ENCODE results near the gene DPH5.
A peak's percentile ranks its signal among the peaks of the same experiment; 100 is the strongest.

The DPH5 gene

DNA sequence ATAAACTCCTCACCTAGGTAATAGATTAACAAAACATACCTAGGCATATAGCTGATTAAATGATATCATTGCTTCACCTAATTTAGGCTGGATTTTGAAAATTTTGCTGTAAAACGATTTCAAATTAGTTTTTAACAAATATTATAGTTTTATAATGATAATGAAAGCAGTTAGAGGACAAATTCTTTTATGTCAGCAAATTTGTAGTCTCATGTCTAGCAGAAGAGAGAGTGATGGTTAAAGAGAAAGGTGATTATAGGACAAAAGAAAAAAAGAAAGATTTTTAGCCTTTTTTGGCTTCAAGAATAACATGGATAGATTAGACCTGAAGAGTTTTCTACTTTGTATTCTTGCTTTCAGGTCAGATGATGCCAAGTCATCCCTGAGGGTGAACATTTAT, 3.6 kb upstream of the DPH5 start:
- DNase-seq = no peak

DNA sequence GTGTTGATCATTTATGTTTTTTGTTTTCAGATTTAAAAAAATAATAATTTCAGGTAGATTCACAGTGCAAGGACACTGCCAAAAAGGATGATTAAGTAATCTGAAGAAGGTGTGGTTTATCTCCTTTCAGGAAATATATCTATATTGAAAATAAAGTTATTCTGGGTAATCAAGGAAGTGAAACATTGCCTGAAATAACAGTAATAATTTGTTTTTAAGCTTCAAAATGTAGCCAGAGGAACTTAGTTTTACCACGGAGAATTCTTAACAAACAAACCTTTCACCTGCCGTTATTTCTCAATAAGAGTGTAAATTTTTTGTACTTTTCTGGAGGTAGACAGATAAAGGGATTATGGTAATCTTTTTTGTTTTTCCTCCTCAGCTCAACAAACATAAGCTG, 2.9 kb upstream of the DPH5 start:
- no peak for DNase-seq

DNA sequence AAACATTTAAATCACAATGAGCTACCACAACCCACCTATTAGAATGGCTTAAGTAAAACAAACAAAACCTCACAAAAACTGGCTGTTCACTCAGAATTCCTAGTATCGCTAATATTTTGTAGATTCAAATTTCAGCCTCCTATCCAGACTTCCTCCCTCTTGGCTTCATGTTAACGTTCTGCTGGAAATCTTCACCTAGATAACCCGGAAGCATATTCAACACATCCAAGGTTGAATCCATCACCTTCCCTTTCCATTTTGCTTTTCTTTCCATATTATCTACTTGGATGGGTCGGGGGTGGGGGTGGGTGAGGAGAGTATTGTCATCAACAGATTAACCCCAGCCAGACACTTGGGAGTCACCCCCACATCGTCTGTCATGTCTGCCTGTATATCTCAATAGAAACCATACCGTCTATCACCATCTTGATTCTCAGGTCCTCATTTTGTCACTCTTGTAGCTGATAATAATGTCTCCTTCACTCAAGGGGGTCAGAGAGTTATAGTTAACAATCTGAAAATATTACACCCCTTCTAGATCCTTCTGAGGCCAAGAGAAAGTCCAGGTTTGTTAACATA, 1.7 kb upstream of the DPH5 start:
- DNase-seq = no peak

DNA sequence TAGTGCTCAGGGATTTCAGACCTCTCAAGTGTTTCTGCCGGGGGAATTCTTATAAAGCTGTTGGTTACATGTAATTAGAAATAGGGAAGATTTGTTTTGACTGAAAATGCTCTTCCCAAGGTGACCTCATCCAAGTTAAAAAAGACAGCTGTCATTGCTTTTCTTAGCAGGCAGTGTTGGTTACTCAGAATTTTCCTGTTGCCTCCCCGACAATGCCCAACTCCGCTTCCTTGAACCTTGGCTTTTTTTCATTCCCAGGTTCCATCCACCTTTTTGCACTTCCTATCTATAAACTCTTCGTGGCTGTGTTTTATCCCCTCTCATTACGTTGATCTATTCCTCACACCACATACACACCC, 825 bp upstream of the DPH5 start:
- DNase-seq = no peak

DNA sequence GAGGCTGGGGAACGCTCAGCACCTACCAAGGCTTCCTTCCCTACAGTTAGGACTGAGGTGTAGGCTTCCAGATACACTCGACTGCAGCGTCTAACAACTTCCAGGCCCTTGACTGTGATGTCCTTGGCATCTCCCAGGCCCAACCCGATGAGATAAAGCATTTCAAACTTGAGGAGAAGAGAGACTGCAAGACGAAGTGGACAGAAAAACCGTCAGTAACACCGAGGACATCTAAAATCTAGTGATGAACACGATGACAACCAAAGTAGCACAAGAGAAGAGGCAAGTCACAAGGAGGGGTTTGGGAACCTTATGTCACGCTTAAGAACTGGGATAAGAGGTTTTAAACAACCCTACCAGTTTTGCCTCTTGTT, 314 bp downstream of the DPH5 start:
- no peak for DNase-seq

DNA sequence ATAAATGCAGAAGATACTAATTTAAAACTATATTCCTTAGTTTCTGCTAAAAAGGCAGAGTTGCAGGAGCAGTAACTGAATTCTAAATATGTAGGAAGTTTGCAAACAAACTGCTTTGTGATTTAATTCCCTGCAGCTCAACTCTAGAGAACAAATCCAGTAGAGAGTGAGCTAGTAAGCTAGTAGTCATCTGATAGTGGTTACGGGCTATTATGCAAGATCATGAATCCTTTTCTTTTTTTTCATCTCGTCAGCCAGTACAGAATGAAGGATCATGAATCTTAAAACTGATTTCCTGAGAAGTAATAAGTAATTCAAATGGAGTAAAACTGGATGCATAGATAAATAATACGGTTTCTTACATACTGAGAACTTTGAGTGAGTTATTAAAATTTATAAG, 3.3 kb downstream of the DPH5 start:
- DNase-seq = no peak

DNA sequence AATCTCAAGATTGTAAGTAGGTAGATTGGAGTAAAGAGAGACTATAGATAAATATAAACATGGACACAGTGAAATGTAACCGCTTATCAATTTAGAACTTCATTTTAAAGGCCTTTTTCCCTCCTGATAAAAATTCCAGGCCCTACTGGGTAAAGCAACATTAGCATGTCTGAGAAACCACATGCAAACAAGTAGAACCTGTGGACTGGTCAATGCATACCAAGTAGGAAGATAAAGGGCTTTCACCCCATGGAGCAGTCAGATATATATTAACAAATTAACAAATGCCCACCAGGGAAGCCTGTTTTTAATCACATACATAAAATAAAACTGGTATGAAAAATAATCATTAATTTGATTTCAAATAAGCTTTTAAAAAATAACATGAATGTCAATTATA, 8.1 kb downstream of the DPH5 start:
- no peak for DNase-seq

DNA sequence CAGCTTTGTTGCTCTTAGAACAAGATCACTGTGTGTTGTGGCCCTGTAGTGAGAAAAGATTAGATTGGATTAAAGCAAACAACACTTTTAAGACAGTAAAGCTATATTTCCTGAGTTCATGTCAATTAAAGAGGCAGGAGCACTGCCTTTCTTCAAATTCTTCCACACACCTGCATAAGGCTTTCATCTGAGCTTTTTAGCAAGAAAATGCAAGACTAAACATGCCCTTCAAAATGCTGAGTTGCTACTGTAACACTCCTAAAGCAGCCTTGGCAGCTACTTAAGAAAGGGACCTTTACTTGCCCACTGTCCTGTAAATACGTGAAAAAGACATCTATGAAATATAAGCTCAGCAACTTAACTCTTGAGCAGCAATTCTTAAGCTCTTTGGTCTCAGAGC, 11.8 kb downstream of the DPH5 start:
- DNase-seq = no peak

DNA sequence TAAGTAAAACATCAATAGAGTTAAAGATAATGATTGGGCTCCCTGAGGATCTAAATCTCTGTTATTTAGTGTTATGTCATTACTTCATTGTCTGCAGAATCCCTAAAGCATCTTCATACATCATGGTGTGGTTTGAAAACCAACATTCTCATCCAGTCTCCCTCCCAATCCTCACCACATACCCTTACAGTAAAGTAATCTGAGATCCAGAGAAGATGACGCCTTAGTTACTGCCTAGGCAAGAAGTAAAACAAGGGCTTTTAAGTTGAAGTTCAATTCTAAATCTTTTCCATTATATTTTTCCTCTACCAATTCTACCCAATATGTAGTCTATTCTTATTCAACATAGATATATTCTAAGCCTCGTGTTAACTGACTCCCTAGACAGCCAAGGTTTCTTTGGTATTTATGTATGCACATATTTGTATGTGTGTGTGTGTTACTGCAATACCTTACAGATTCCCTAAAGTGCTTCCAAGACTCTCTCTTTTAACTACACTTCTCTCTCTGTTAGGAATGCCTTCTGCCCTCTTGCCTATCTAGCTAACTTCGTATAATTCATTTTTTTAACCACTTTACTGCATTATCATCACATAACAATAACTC, 17.3 kb downstream of the DPH5 start:
- DNase-seq = no peak

DNA sequence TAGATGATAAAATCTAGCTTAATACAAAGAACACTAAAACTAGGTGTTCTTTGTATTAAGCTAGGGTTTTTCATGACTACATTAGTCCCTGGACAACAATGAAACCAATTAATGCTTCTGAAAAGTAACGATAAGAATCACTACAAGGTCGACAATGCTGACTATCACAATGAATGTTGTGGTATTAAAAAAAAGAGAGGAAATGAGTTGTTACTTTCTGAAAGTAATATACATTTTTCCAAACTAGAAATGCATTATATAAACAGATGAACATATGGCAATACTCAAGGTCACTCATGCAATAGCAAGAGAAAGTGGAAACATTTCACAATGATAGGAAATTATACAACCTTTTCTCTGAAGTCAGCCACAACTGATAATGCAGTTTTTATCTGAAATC, 19.0 kb downstream of the DPH5 start:
- DNase-seq = no peak

DNA sequence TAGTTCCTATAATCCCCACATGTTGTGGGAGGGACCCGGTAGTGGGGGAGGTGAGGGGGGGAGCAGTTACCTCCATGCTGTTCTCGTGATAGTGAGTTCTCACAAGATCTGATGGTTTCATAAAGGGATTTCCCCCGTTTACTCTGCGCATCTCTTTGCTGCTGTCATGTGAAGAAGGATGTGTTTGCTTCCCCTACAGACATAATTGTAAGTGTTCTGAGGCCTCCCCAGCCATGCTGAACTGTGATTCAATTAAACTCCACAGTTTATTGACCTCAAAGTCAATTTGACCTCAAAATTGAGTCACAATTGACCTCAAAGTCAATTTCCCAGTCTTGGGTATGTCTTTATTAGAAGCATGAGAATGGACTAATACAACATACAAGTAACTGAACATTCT, 19.7 kb downstream of the DPH5 start:
- no peak for DNase-seq

DNA sequence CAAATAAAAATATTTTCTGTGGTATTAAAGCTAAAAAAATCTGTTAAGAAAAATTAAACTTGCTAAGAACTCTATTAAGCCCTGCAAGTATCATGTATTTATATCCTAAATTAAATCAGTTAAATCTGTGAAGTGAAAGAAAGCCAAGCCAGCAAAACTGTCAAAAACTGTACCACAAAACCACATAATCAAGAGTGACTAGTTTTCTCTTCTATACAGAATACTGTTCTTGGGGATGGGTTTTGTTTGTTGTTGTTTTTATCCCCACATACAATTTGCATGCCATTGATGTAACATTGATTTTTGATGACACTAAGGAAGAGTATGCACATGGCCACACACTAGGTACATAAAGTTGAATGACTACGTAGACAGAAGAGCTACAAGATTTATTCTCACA, 20.4 kb downstream of the DPH5 start:
- DNase-seq = no peak

DNA sequence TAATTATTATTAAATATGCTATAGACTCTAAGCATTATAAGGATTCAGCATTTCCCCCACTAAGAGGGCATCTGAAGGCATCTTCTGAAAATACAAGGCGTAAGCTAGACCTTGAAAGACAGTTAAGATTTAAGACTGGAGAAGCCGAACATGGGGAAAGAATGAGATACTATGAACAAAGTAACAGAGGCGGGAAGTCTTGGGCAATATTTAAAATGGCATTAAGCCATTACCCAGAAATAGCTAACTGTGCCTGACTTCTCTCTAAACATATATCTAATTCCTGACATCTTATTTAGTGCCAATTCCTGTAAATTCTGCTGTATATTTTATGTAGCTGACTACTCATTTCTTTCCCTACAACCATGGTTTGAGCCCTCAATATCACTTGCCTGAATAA, 20.9 kb downstream of the DPH5 start:
- no peak for DNase-seq

DNA sequence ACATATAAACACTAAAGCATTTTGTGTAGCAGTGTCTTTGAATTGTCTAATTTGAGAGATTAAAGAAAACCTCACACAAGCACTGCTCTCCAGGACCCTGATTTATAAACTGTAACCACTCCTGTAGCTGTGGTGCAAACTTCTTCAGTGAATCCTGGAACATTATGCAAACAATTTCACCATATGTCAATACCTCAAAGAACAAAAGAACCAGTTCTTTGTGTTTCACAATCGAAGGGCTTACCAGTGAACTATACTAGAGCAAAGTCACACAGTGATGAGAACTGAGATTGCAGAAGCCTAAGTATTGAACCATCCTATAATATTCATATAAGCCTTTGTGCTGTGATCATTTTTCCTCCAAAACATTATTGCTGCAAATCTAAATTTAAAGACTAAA, 21.5 kb downstream of the DPH5 start:
- DNase-seq = no peak

DNA sequence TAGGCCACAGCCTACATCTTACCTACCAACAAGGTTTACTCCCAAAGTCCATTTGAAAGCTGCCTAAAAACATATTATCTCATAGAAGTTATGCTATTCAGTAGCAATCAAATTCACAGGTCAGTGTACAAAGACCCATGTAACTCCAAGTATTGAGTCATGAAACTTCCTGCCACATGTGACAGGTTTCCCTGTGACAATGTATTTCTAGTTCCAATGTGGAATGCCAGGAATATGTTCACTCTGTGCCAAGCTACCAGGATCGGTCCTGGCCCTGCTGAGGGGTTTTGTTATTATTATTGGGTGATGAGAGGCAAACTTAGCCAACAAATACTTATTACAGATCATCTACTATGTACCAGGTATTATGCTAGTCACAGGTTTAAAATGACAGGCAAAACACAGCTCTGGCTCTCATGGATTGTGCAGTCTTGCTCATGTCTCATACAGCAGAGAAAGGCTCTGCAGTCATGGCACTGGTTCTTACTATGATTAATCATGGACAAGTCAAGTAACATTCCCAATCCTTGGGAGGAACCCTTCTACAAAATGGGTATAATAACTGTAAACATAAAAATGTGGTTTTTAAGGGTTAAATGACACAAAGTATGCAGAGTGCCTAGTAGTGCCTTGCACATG, 22.5 kb downstream of the DPH5 start:
- DNase-seq = no peak

DNA sequence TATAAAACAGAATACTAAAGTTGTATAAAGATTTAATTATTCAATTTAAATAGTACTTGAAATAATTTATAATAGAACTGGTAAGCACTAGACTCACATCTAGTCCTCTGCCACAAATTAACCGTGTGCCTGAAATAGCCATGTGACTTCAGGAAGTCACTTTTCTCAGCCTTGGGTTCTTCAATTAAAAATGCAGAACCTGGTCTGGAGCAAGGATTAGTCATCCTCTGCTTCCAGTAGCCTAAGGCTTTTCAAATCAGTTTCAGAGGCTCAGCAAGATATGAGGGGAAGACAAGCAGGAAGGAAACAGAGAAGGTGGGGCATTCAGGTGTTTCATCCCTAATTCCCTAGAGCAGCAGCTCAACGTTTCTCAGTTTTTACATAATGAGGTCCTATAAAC, 23.0 kb downstream of the DPH5 start:
- DNase-seq = peak in 1 of 2 donors; percentile 80

DNA sequence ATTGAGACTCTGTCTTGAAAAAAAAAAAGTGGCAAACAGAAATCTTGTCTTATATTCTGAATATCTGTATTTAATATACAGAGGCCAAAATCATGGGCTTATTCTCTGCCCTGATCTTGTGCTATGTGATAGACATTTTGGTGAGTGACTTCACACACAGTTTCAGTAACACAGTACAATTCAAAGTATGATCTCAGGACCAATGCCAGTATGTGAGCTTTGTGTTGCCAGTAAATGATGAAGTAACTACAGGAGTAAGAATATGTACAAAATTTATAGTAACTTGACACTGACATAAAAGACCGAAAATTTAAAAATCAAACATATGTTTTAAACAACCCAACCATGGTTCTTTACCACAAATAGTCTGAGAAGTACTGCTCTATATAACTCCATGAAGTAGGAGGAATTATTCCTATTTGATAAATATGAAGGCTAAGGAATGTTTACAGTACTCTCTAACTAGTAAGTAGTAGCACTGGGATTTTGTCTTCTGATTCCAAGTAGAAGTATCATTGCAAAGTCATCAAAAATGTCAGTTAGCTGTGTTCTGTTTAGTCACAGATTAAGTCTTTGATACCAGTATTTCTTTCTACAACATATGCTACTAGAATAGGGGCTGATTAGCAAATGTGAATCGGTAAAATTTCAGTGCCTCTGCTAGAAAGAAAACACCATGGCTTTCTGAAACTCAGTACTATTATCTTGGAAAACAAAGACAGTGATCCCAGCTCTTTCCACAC, 25.3 kb downstream of the DPH5 start:
- DNase-seq = no peak

DNA sequence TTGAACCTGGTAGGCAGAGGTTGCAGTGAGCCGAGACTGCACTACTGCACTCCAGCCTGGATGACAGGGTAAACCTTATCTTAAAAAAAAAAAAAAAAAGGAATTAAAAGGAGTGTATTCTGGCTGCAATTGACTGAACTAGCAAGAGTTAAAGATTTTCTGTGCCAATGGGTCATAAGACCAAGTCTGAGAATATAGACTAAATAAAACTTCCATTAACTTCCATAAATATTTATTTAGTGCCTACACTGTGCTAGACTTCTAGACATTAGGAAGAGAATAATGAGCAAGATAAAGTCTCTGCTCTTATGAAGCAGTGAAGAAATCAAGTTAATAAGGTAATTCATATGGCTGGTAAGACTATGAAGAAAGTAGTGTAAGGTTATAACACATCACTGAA, 27.2 kb downstream of the DPH5 start:
- no peak for DNase-seq

DNA sequence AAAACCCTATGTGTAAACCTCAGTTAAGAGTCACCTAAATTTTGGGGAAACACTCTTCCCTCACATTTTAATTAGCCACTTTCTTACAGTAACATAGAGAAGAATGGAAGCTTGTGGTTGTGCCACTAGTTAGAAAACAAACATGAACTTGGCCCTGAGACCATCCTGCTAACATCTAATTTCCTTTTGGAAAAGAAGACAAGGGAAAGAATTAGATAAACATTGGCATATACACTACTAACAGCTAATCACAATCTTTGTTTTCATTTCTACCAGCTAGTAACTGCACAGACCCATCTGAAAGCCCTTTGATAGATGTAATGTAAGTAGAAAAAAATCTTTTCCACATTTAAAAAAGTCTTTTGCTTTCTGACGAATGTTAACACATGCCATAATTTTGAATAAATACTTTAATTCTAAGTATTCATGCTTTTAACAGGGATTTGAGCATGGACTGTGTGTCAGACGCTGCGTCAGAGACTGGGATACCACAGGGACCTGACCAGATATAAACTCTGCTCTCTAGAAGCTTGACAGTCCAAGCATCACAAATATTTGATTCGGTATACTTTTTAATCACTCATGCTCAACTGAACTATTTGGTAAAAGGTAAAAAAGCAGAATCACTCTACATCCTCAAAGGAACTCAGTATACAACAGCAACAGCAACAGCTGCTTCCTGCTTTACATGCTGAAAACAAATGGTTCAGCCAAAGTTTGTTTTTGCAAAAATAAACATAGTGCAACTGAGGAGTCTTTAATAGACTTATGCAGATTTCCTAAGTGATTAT, 30.2 kb downstream of the DPH5 start:
- peak in 1 of 2 donors; percentile 66 for DNase-seq

DNA sequence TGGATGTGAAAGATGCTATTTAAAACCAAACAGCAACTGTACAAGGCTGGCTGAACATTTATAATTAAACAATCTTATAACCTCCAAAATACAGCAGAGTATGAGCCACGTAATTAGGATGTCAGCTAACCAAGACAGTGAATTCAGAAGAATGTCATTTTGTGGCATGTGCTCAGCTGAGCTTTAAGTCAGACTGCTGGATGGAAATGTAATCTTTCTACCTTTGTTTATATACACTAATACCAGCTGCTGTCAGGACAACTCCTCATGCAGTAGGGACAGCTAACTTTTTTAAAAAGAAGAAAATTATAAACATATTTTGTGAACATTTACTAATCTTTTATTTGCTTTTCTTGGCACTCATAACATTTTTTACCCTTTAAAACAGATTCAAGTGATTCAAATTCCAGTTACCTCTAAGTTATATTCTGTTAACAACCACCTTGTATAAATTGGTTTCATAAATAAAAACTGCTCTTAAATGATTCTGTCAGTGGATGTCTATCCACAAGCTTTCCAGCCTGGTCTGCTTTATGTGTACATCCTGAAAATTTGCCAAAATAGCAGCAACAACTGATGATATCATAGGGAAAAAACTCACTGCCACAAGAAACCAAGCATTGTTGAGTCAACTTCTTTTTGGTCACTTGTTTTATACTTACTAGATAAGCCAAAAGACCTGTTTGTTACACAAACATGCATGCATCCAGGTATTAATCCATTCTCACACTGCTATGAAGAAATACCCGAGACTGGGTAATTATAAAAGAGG, 36.1 kb downstream of the DPH5 start:
- no peak for DNase-seq

DNA sequence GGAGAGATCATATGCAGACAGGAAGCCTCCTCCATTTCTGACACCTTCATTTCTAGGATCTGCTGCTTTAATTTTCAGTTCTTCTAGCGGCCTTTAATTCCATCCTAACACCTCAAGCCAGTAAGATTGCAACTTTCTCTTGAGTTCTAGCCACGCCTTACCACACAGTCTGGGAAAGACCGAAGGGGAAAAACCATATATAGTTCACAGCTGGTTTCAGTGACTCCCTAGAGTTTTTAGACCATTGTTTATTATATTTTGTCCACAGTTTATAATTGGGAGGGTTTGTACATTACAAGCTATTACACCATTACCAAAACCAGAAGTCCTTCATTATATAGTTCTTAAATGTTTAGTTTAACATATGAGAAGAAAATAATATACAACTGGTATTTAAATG, 37.5 kb downstream of the DPH5 start:
- no peak for DNase-seq

DNA sequence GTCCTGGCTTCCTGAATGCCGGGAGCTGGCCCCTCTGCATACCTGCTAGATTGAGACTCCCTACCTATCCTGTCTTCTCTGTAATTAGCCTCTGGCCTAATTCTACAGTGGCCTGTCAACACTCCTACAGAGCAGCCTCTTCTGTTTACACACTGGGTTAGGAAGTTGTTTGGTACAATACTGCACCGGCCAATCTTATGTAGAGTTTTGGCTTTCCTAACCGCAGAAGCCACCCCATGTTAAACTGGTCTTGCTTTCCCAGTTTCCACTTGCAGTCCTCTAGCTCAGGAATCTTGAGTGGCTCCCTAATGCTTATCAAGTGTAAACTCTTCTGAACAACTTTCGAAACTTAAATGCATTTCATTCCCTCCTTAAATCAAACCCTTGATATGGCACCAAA, 42.8 kb downstream of the DPH5 start:
- DNase-seq = no peak

DNA sequence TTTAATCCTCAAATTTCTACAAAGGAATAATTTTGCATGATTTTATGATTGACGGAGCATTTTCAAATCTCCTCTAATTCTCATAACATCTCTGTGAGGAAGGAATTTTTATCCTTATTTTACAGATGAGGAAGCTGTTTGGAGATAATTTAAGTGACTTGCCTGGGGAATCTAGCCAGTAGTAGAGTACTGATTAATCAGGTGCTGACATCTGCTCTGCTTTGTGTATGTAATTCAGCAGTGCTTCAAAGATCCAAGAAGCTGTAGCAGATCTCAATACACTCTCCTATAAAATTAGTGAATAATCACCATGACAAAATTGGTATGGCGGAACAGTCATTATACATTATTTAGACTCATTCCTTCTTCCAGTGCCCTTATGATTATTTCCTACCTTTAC, 46.0 kb downstream of the DPH5 start:
- no peak for DNase-seq
